HG02763 (cell line): ENCODE data around the gene ZDHHC6.
"Not testable (repeated sequence)": the region's sequence is repeated elsewhere in the genome, so short reads cannot be mapped to it uniquely, and the experiment has no call there.

ENCODE experiments used
- ATAC-seq: cut with Tn5 transposase; IDR thresholded peaks from one replicate; pipeline ENCODE4 v1.9.1; 2021; ENCODE audit warnings: mild to moderate bottlenecking, moderate library complexity; ENCODE audit not compliant: unreplicated experiment

ZDHHC6 gene

DNA sequence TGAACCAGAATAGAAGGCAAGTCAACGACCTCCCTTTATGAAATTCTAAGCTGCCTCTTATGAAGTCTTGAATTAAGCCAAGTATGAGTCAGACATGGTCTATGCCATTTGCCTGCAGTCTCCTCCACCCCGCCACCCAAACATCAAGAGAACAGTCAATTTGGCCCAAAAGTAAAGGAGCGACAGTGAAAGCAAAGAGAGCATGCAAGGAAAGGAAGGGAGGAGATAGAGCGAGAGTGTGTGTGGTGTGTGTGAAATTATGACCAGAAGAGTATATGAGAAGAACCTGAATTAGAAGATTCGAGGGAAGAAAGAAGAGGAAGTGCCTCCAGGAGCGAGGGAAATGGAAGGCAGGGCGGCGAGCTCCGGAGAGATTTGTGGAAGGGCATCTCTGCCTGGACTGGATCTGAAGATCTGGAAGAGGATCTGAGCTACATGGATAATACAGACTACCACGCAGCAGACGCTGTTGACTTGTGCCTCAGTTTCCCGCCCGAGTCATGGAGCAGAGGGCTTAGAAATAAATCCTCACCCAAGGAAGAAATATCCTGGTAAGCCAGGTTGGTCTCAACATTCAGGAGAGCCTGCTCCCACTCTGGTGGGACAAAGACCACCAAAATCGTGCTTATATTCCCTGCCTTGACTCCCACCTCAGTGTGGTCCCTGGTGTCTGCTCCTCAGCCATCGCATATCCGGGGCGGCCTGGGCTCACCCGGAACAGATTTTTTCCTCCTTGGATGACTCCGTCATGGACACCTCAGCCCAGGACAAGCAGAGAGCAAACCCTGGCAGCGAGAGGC is 459 bp downstream of the ZDHHC6 start:
- ATAC-seq, result no peak

DNA sequence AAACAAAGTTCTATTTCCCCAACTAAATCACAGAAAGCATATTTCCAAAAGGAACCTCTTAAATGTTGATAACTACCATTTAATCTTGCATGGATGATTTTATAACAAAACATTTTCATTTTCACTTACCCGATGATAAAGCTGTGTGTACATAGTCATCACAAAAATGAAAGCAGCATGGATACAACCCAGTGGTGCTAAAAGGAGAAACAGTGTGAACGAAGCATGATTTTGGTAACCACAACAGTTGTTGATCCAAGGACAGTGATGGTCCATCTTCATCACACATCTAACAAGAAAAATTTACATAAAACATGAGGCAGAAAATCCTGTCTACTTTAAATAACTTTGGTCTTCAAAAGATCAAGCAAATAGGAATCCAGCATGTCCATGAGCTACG is 4.7 kb downstream of the ZDHHC6 start:
- no peak for ATAC-seq

DNA sequence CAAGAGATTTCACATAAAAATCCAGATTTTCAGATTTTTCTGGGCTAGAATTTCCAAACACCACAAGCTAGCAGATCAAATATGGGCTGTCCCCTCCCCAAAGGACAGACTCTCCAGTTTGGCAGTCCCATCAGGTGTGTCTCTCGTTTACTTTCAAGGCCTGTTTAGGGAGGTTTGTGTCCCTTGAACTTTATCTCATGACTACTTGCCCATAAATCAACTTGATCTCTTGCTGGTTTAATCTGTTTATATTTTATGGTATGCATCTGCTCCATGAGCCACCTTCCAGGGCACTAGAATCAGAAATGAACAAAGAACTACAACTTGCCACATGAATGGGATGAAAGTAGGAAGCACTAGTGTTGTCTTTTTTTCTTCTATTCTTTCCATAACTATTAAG is 5.2 kb downstream of the ZDHHC6 start:
- no peak for ATAC-seq

DNA sequence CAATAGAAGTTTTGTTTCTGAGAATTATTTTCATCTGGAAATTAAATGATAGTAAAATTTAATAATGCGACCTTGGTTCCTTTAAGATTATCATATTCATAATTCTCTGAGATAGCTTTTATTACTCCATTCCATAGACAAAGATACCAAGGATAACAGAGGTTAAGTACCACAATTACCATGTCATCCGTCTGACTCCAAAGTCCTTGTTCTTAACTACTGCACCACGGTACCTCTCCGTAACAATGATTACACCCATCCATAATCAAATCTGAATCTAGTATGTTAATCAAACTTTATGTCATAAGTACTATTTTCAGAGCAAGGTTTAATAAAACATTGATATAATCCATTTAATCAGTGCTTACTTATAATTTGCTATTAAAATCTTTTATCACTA is 8.4 kb downstream of the ZDHHC6 start:
- no peak for ATAC-seq

DNA sequence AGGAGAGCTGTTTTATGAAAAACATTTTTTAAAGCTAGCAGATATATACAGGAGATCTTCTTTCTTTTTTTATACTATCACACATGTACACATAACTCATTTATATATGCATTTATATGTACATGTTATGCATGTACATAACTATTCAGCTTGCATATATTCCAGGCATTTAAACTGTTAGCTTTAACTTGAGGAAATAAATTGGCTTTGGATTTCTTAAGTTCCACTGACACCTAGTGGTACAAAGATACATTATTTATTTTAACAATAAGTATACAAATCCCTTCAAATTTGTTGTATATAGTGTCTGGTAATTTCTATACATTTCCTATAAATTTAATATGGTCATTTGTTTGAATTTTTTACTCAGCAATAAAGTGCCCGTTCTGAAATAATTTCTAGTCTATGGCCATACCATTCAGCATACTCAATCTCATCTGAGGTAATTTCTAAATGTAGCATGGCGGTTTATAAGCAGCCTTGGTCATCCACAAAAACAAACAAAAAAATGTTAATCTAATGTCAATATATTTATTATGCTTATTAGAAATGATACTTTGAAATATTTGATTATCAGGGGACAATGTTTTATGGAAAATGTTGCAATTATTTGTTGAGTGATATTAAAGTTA is 11.6 kb downstream of the ZDHHC6 start:
- ATAC-seq, result no peak

DNA sequence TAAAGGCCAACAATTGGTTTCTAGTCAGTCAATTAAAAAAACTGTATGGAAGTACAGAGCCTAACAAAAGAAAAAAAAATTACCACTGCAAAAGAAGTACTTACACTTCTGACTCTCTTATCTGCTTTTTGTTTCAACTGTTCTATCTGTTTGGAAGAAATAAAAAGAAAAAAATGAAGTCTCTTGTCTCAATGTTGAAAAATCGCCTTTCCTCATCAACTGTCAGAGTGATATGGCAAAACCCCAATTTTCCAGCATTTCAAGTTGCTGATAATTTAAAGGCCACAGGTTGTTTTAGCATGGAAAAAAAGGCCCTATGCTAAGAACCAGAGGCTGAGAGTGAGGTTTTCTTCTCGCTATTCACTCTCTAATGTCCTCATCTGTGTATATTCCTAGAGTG is 13.6 kb downstream of the ZDHHC6 start:
- no peak for ATAC-seq

DNA sequence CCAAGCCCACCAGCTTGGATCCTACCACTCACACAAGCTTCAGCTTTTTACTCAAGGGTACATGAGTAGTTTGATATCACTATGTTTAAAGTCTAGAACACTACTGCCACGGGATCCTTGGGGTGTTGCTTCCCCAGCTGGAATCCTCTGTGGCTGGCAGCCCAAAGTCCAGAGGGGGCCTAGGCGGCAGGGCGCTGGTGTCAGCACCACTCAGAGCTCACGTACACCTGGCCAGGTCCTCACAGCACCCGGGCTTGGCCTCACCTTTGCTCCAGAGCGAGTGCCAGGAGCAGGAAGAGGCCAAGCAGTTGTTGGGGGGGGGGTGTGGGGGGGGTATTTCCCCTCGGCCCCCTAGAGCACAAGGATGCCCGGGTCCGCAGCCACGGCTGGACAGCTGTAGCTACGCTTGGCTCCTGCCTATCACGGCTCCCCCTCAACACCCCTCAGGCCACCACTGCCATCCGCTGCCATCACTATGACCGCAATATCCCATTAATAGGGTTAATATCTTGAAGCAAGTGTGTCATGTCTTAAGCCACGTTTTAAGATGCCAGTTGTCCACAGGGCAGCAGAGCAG is 17.0 kb downstream of the ZDHHC6 start:
- ATAC-seq, result no peak

DNA sequence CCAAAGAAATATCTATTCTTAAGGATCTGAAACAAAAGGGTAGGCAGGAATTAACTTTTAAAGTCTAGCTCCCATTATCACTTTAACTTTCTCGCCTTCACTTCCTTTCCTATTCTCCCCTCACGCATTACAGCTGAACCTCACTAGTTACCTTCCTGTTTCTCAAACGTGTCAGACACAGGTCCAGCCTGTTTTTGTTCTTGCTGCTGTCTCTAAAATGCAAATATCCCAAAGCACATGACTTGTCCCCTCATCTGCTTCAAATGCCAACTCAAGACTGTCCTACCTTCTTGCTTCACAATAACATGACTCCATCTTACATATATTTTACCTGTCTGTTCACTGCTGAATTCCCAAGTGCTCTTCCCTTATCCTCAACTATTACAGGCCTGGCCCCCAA is 17.6 kb downstream of the ZDHHC6 start:
- no peak for ATAC-seq

DNA sequence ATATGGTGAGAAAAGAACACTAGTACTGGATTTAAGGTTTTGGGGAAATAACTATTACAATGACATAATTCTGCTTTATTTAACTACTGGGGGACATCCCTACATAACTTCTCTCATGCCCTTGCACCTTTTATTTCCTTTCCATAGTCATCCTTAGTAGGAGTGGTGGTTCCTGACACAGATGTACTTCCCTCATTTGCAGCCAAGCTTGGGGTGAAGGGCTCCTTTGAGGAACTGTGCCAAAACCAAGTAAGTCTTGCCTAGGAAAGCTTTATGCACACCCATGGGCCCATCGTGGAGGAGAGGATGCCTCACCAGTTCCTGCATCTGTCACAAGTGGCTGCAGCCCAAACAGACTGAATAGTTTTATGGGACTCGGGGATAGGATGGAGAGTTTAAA is 20.6 kb downstream of the ZDHHC6 start:
- no peak for ATAC-seq

DNA sequence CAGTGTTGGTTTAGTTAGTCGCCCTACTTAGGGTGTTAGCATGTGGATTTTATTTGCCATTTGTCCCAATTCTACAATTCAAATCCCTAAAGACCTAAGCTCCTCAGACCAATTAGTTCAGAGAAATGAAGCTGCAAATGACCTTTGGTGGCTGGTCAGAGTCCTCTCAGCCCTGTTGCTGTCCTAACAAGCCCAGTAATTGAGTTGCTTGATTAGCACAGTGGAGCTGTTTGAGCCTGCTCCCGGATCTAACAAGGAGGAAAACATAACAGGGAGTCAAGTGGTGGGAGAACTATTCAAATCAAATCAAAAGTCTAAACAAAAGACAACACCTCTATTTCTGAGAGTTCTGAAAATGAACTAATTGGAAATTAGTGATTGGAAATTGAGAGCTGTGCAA is 22.1 kb downstream of the ZDHHC6 start:
- ATAC-seq, result no peak

DNA sequence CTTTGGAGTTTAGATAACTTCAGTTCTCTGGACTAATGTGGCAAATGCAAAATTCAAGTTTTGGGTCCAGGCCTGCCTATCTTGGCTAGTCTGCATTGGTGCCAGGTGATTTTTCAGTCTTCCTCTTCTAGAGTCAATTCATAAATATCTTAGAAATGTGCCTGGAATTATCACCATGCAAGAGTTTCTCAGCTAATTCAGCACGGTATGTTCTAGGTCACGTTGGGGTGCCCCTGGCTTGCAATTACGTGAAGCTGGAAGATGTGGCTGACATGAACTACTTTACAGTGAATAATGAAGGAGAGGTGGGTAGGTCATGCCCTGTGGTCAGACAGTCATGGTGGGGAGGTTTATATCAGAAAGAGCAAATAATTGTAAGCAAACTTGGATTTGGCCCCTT is 25.0 kb downstream of the ZDHHC6 start:
- no peak for ATAC-seq

DNA sequence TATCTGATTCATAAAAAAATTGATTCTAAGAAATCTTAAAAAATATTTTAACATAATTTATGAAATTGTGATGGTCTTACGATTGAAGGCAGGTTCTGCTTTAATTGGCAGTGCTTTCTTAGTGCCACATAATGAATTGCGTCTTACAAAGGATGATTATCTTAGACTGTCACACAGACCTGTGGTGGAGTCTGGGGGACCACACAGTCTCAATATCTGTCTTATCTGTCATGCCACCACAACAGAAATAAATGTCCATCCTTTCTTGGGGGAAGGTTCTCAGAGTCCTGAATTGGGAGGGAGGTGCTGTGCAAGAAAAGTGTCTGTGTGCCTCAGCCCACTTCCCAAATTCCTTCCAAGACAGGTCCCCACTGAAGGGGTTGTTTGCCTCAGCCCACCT is 34.0 kb downstream of the ZDHHC6 start:
- no peak for ATAC-seq

DNA sequence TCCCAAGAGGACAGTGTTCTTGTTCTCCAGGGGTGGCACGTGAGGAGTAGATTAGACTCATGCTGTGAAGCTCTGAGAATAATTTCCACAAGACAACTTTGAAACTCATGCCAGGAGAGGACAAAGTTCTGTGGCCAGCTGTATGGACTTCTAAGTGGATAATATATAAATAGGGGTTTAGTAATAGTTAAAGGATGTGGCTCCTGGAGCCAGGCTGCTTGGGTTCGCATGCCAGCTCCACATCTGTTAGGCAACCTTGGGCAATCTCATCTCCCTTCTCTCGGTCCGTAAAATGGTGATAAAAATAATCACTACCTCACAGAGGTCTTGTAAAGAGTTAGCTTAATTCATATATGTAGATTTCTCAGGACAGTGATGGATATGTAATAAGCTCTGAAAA is 37.0 kb downstream of the ZDHHC6 start:
- ATAC-seq, result no peak

DNA sequence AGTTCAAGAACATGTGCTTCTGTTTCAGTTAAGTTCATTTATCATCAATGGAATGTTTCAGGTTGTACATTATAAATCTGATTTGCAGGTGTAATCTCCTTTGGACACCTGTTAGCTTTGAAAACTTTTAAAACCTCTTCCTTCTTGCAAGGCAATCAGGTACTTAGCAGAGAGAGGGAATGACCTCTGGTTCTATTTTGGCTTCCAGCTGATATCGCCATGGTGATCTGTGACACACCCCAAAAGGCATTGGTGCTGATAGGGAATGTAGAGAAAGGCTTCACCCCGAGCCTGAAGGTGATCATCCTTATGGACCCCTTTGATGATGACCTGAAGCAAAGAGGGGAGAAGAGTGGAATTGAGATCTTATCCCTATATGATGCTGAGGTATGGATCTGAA is 37.4 kb downstream of the ZDHHC6 start:
- ATAC-seq, result no peak

DNA sequence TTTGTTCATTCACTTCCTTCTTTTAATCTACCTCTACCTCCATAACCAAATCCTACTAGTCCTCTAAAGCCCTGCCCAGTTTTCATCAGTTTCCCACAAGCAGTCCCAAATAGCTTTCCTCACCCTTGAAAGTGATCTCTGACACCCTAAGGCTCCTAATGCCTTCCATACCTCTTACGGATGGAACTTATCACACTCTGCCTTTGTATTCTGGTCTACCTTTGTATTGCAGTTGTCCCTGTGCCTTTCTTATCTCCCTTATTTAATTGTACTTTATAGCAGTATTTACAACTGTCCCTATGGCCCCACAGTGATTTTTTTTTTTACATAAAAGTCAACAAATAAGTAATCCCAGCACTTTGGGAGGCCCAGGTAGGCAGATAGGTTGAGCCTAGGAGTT is 39.0 kb downstream of the ZDHHC6 start:
- ATAC-seq, result no peak

DNA sequence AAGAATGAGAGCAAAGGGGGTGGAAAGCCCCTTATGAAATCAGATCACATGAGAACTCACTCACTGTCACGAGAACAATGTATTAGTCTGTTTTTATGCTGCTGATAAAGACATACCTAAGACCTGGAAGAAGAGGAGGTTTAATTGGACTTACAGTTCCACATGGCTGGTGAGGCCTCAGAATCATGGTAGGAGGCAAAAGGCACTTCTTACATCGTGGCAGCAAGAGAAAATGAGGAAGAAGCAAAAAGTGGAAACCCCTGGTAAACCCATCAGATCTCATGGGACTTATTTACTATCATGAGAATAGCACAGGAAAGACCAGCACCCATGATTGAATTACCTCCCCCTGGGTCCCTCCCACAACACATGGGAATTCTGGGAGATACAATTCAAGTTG is 39.9 kb downstream of the ZDHHC6 start:
- not testable (repeated sequence) for ATAC-seq

DNA sequence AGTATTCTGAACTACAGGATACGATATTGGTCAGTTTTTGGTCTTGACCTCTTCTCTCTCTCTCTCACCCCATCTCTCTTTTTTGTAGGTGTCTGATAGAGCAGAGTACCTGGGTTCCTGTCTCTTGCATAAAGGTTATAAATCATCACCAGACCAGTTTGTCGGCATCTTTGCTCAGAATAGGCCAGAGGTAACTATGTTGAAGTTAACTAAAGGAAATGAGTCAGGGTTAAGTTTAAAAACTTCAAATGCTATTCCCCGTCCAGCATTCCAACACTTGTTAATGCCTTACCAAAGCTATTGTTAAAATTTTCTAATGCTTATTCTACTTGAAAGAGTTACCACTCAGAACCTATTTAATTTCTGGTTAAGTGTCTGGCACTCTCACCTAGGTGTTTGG is 42.1 kb downstream of the ZDHHC6 start:
- ATAC-seq, result no peak

DNA sequence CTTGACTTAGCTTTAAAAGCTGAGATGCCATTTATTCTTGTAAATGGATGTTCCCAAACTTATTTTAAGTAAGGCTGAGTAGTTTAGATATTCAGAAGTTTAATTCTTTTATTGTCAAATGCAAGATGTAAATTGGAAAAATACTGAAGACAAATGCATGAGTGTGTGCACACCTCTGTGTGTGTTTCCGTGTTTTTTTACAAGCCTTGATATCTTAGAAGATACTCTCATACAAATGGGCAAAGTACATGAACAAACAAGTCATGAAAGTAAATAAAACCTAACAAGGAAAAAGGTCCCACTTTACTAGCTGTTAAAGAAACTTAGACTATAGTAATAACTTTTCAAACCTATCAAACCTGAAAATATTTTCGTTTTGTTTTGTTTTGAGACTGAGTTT is 43.8 kb downstream of the ZDHHC6 start:
- ATAC-seq, result no peak

DNA sequence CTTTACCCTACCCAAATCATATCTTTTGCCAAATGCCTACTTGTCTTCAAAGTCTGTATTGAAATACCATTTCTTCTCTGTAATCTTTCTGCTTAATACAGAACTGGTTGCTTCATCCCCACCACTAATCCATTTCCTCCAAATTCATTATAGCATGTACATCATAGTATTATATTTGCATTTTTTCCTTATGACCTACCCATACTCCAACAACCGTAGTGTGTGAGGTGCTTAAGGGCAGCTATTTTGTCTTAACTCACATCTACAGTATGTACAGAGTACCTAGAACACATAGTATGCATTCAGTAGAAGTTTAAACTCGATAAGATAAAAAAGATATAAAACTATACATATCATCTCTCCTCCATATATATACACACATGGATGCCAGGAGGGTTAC is 49.1 kb downstream of the ZDHHC6 start:
- ATAC-seq, result no peak

DNA sequence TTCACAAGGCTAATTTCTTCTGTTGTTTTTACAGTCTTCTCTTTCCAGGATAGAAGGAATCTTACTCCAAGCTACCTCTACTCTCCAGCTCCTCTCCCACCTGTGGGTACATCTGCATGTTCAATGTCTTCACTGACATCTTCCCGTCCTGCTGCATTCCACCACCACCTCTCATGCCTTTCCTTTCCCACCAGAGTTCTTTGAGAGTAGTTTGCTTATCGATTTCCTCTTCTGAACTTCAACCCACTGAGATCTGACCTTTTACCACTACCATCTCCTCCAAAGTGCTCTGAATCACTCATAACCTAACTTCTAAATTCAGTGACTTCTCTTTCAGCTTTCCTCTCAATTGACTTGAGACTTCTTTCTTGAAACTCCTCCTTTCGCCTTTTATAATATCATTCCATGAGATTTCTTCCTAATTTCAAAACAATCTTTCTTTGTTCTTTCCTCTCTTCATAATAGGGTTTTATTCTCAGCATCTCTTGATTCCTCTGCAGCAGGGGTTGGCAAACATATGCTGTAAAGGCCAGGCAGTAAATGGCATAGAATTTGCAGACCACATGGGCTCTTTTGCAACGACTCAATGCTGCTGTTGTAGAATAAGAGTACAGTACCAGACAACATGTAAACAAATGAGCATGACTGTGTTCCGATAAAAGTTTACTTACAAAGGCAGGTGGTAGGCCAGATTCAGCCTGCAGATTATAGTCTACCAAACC is 50.7 kb downstream of the ZDHHC6 start:
- no peak for ATAC-seq

DNA sequence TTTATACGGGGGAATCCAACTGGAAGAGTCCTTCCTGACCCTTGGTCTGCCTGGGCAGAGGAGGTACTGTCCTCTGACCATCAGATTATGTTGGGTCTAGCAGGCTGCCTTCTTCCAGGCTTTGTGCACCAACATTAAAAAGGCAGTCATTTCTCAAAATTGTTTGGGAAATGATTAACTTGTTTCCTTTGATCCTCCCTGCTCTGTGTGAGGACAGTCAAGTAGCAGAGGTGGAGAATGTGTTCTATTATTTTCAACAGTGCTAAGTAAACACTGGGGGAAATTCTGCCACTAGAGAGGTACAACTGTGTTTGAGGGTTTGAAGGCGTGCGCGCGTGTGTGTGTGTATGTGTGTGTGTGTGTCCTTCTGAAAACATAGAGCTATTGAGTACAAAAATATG is 52.2 kb downstream of the ZDHHC6 start:
- no peak for ATAC-seq

DNA sequence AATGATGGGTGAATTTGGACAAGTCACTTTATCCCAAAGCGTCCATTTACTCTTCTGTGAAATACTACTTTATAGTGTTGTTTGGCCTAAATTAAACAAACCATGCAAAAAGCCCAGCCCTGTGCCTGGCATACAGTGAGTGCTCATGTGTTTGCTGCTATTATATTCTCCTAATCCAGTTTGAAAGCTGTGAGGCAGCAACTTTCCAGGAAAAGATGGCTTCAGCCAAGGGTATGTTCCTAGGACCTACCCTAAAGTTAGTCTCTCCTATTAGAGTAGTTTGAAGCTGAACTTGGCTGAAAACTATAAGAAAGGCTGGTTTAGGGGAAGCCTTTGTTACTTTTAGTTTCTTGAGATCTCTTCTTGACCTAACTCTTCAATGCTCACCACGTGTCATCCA is 52.9 kb downstream of the ZDHHC6 start:
- no peak for ATAC-seq
